HL-60 (cell line): ENCODE data around the gene ADGRD2.

Experiments used
- TF ChIP-seq, protein P1 (sequence below): IDR thresholded peaks from one replicate; pipeline ENCODE4 v1.5.1; 2011; ENCODE audit warnings: low read length, control low read depth, inconsistent platforms; ENCODE audit not compliant: insufficient read depth
- TF ChIP-seq, protein P2 (sequence below): IDR thresholded peaks from 2 replicates; pipeline ENCODE4 v1.6.1; 2012; ENCODE audit warnings: low read depth; ENCODE audit not compliant: insufficient replicate concordance

DNA sequence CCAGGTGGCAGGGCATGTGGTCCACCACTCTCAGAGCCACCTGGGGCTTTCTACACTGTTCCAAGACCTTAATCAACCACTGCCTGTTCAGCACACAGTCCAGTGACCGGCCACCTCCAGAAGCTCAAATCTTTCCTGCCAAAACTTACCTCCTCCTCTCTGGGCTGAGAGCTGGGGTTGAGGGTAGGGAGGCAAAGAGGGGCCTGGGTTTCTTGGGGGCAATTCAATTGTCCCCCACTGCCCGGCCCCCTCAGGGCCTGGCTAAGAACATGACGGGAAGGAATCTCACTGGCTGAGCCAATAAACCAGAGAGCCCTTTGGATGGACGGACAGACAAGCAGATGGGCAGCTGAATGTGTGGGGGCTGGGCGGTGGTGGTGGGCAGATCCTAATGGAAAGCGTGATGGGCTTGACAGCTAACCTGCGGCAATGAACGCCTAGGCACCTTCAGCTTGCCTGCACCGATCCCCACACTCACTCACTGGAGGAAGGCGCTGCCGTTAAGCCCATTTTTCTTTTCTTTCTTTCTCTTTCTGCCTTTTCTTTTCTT lies 51.6 kb downstream of the ADGRD2 start:
- TF ChIP-seq, protein P1, sequence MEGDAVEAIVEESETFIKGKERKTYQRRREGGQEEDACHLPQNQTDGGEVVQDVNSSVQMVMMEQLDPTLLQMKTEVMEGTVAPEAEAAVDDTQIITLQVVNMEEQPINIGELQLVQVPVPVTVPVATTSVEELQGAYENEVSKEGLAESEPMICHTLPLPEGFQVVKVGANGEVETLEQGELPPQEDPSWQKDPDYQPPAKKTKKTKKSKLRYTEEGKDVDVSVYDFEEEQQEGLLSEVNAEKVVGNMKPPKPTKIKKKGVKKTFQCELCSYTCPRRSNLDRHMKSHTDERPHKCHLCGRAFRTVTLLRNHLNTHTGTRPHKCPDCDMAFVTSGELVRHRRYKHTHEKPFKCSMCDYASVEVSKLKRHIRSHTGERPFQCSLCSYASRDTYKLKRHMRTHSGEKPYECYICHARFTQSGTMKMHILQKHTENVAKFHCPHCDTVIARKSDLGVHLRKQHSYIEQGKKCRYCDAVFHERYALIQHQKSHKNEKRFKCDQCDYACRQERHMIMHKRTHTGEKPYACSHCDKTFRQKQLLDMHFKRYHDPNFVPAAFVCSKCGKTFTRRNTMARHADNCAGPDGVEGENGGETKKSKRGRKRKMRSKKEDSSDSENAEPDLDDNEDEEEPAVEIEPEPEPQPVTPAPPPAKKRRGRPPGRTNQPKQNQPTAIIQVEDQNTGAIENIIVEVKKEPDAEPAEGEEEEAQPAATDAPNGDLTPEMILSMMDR: no peak
- TF ChIP-seq, protein P2, sequence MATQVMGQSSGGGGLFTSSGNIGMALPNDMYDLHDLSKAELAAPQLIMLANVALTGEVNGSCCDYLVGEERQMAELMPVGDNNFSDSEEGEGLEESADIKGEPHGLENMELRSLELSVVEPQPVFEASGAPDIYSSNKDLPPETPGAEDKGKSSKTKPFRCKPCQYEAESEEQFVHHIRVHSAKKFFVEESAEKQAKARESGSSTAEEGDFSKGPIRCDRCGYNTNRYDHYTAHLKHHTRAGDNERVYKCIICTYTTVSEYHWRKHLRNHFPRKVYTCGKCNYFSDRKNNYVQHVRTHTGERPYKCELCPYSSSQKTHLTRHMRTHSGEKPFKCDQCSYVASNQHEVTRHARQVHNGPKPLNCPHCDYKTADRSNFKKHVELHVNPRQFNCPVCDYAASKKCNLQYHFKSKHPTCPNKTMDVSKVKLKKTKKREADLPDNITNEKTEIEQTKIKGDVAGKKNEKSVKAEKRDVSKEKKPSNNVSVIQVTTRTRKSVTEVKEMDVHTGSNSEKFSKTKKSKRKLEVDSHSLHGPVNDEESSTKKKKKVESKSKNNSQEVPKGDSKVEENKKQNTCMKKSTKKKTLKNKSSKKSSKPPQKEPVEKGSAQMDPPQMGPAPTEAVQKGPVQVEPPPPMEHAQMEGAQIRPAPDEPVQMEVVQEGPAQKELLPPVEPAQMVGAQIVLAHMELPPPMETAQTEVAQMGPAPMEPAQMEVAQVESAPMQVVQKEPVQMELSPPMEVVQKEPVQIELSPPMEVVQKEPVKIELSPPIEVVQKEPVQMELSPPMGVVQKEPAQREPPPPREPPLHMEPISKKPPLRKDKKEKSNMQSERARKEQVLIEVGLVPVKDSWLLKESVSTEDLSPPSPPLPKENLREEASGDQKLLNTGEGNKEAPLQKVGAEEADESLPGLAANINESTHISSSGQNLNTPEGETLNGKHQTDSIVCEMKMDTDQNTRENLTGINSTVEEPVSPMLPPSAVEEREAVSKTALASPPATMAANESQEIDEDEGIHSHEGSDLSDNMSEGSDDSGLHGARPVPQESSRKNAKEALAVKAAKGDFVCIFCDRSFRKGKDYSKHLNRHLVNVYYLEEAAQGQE: no peak
